Panc1 (cell line): ENCODE measurements around the gene PCLO. TPM values are rescaled to one million over a fixed set of nuclear protein-coding genes. Genes with fewer than 3 reads are reported as not detected.

Experiments
- ATAC-seq: fragments of 200-7000 bp; cut with Tn5 transposase; 2 replicates; pipeline ENCODE4 v1.9.1; 2020; ENCODE audit warnings: mild to moderate bottlenecking, moderate library complexity
- BruUV-seq: library from RNA; stranded (reverse); fragments of 400-500 nt; replicated peaks from 2 replicates; lab custom pipeline; 2021; lab: Mats Ljungman, UMichigan
- CTCF ChIA-PET: fragments of 300-600 bp; sonication (Branson Sonifier 250); formaldehyde crosslinking; loops from one replicate; lab custom pipeline; 2022; ENCODE audit warnings: antibody characterized with exemption; lab: Charles Lee
- POLR2A ChIA-PET: fragments of 300-600 bp; sonication (Branson Sonifier 250); formaldehyde crosslinking; loops from one replicate; lab custom pipeline; 2022; ENCODE audit warnings: antibody characterized with exemption; lab: Charles Lee
- DNase-seq: peaks from one replicate; pipeline ENCODE4 v3.0.0-alpha.2; 2010; ENCODE audit warnings: low read depth, low spot score
- H3K27ac ChIP-seq: 2 replicates; pipeline ENCODE4 v1.5.1; 2011; ENCODE audit warnings: mild to moderate bottlenecking, low read length, inconsistent platforms
- H3K27me3 ChIP-seq: fragments of 200-500 bp; sonication (Bioruptor generic); 2 replicates; pipeline ENCODE4 v1.6.0; 2014; ENCODE audit warnings: low read length, inconsistent platforms; ENCODE audit not compliant: control insufficient read depth, insufficient read depth
- H3K36me3 ChIP-seq: fragments of 200-500 bp; sonication (Bioruptor generic); 2 replicates; pipeline ENCODE4 v1.5.1; 2014; ENCODE audit warnings: inconsistent platforms, mild to moderate bottlenecking, low read length, moderate library complexity; ENCODE audit not compliant: control insufficient read depth, insufficient read depth
- H3K4me1 ChIP-seq: 2 replicates; pipeline ENCODE4 v1.5.1; 2011; ENCODE audit warnings: inconsistent platforms, mild to moderate bottlenecking, low read length, moderate library complexity; ENCODE audit not compliant: control insufficient read depth, insufficient read depth
- H3K4me3 ChIP-seq, 2 experiments: 2 replicates each; pipeline ENCODE4 v1.5.1; 2011 to 2012; ENCODE audit warnings: low read depth in 2 of 2, low read length in 2 of 2, mild to moderate bottlenecking in 2 of 2, inconsistent platforms in 1 of 2, moderate library complexity in 1 of 2
- H3K9me3 ChIP-seq: fragments of 200-500 bp; sonication (Bioruptor generic); 2 replicates; pipeline ENCODE4 v1.5.1; 2014; ENCODE audit warnings: low read depth, mild to moderate bottlenecking, inconsistent platforms, low read length, moderate library complexity; ENCODE audit not compliant: control insufficient read depth, insufficient read depth
- CTCF ChIP-seq: fragments of 450-650 bp; IDR thresholded peaks from 2 replicates; pipeline ENCODE4 v1.5.1; 2017; ENCODE audit warnings: mild to moderate bottlenecking
- POLR2AphosphoS5 ChIP-seq: IDR thresholded peaks from 2 replicates; pipeline ENCODE4 v1.6.1; 2012; ENCODE audit warnings: mild to moderate bottlenecking, low read depth, low read length, moderate library complexity
- REST ChIP-seq, 2 experiments: IDR thresholded peaks; 2 replicates each; pipeline ENCODE4 v1.6.1; 2011 to 2012; ENCODE audit warnings: low read depth in 2 of 2, control low read depth in 1 of 2, low read length in 1 of 2, mild to moderate bottlenecking in 1 of 2, moderate library complexity in 1 of 2; ENCODE audit not compliant: insufficient read depth in 1 of 2
- SIN3A ChIP-seq: IDR thresholded peaks from 2 replicates; pipeline ENCODE4 v1.6.1; 2012; ENCODE audit warnings: low read depth, mild to moderate bottlenecking, low read length, moderate library complexity, borderline replicate concordance; ENCODE audit not compliant: insufficient read depth
- TCF7L2 ChIP-seq: IDR thresholded peaks from 2 replicates; pipeline ENCODE4 v1.6.1; 2011; ENCODE audit warnings: mild to moderate bottlenecking, low read depth, low read length, inconsistent platforms
- in situ Hi-C: cut with HindIII; loops from 2 replicates; pipeline ENCODE4 v1.10.0; 2016; ENCODE audit warnings: low sequenced_read_pairs, low pct_unique_long_range_greater_than_20kb
- intact Hi-C: fragments of 100-400 bp; cut with micrococcal nuclease; formaldehyde crosslinking; loops from one replicate; pipeline ENCODE4 v1.10.0; 2022; ENCODE audit not compliant: unreplicated experiment
- total RNA-seq: library from RNA; stranded (reverse); gene quantifications from one replicate; pipeline ENCODE4 v1.2.1, GENCODE V29; 2021; ENCODE audit not compliant: unreplicated experiment

The PCLO gene
- total RNA-seq, 1 experiment from 2014 or later = 1.1 TPM

GRCh38 chr7:83053965-83054364 is 108.7 kb downstream of the PCLO start:
- Histone ChIP-seq H3K4me1 (no peaks in the 10 kb centered on the region), H3K27me3 (no peaks in the 10 kb centered on the region), H3K4me3 (no peak overlapping the region), H3K27ac (no peak overlapping the region), H3K9me3 (no peaks in the 10 kb centered on the region), H3K36me3 (no peaks in the 10 kb centered on the region)
- POLR2A ChIA-PET = no interaction called here
- DNase-seq (no peak), ATAC-seq (no peak)
- CTCF ChIA-PET = no interaction called here
- BruUV-seq = no TSS peak
- in situ Hi-C loops (no loop called here), intact Hi-C loops (no loop called here)
- TF ChIP-seq REST (IDR thresholded peaks at IDR 0.05; ENCODE audit: insufficient read depth in 1 of 2, low read depth in 2 of 2, low read length in 1 of 2) (no peak), POLR2AphosphoS5 (no peak), TCF7L2 (no peak), CTCF (no peak), SIN3A (no peak)

- Histone ChIP-seq H3K9me3 (no peaks in the 10 kb centered on the region), H3K4me1 (no peaks in the 10 kb centered on the region), H3K27me3 (no peaks in the 10 kb centered on the region), H3K36me3 (no peaks in the 10 kb centered on the region), H3K4me3 (no peak overlapping the region), H3K27ac (no peak overlapping the region)
- CTCF ChIA-PET = no interaction called here
- in situ Hi-C loops (no loop called here), intact Hi-C loops (no loop called here)
- BruUV-seq = no TSS peak
- POLR2A ChIA-PET = no interaction called here
- no peak for TF ChIP-seq POLR2AphosphoS5
- TF ChIP-seq REST (IDR thresholded peaks at IDR 0.05; ENCODE audit: insufficient read depth in 1 of 2, low read depth in 2 of 2, low read length in 1 of 2) = no peak
- TF ChIP-seq CTCF = no peak
- no peak for TF ChIP-seq SIN3A
- TF ChIP-seq TCF7L2 = no peak
- ATAC-seq = no peak
- DNase-seq = no peak
These were observed 122.2 kb downstream of the PCLO start for GRCh38 chr7:83040484-83040883.
